ENCODE measurements around the gene PACSIN1. TPM values are rescaled to one million over a fixed set of nuclear protein-coding genes. Genes with fewer than 3 reads are reported as not detected.

PACSIN1 gene
- total RNA-seq, 1 donor from 2014 or later: 3.4 TPM

GRCh38 chr6:34487536-34487935 is 21.7 kb downstream of the PACSIN1 start:
- no peaks in the 10 kb centered on the region for H3K27me3 Mint-ChIP-seq
- peaks cover 11% of the 10 kb centered on the region for H3K4me1 Mint-ChIP-seq (ENCODE audit: unreplicated experiment)
- H3K4me3 Mint-ChIP-seq: no peak overlapping the region
- no peak for DNase-seq (ENCODE audit: extremely low spot score, unreplicated experiment)
- no peak for TF ChIP-seq CTCF (conservative IDR thresholded peaks at IDR 0.05)
- no peaks in the 10 kb centered on the region for H3K9me3 Mint-ChIP-seq
- no peaks in the 10 kb centered on the region for H3K36me3 Mint-ChIP-seq
- H3K27ac Mint-ChIP-seq: no peak overlapping the region

DNA sequence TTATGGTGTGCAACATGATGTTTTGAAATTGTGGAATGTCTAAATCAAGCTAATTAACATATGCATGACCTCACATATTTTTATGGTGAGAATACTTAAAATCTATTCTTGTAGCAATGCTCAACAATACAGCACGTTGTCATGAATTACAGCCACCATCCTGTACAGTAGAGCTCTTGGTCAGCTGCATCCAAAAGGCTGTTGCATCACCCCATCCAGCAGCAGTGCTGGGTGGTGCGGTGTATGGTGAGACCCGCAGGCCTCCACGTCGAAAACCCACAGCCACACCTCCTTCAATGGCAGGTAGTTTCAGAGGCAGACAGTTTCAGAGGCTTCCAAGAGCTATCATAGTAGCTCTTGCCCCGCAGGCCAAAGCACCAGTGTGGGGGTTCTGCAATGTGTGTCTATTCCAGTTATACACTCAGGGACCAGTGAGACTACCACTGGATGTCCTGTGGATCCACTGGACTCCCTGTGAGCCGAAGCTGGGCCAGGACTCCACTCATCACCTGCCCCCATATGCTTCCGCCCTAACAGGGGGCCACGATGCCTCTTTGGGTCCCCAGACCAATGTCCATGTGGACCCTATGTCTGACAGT is 23.4 kb downstream of the PACSIN1 start:
- Mint-ChIP-seq H3K9me3 (no peaks in the 10 kb centered on the region), H3K36me3 (no peaks in the 10 kb centered on the region), H3K27me3 (no peaks in the 10 kb centered on the region), H3K27ac (no peak overlapping the region), H3K4me1 (ENCODE audit: unreplicated experiment) (peaks cover 11% of the 10 kb centered on the region), H3K4me3 (no peak overlapping the region)
- TF ChIP-seq CTCF (conservative IDR thresholded peaks at IDR 0.05): no peak
- no peak for DNase-seq (ENCODE audit: extremely low spot score, unreplicated experiment)

GRCh38 chr6:34490390-34491090 is 24.7 kb downstream of the PACSIN1 start:
- no peak overlapping the region for H3K27ac Mint-ChIP-seq
- no peak for TF ChIP-seq CTCF (conservative IDR thresholded peaks at IDR 0.05)
- H3K4me1 Mint-ChIP-seq (ENCODE audit: unreplicated experiment): peaks cover 7% of the 10 kb centered on the region
- no peaks in the 10 kb centered on the region for H3K9me3 Mint-ChIP-seq
- H3K36me3 Mint-ChIP-seq: no peaks in the 10 kb centered on the region
- DNase-seq (ENCODE audit: extremely low spot score, unreplicated experiment): no peak
- no peaks in the 10 kb centered on the region for H3K27me3 Mint-ChIP-seq
- no peak overlapping the region for H3K4me3 Mint-ChIP-seq

- TF ChIP-seq CTCF (conservative IDR thresholded peaks at IDR 0.05): no peak
- no peaks in the 10 kb centered on the region for H3K27me3 Mint-ChIP-seq
- H3K4me3 Mint-ChIP-seq: no peak overlapping the region
- no peak for DNase-seq (ENCODE audit: extremely low spot score, unreplicated experiment)
- H3K9me3 Mint-ChIP-seq: no peaks in the 10 kb centered on the region
- peaks cover 5% of the 10 kb centered on the region for H3K4me1 Mint-ChIP-seq (ENCODE audit: unreplicated experiment)
- no peaks in the 10 kb centered on the region for H3K36me3 Mint-ChIP-seq
- no peak overlapping the region for H3K27ac Mint-ChIP-seq
These were observed 25.2 kb downstream of the PACSIN1 start for GRCh38 chr6:34491091-34491430.

- Mint-ChIP-seq H3K9me3 (no peaks in the 10 kb centered on the region), H3K36me3 (no peaks in the 10 kb centered on the region), H3K4me1 (ENCODE audit: unreplicated experiment) (peaks cover 5% of the 10 kb centered on the region), H3K27ac (no peak overlapping the region), H3K4me3 (no peak overlapping the region), H3K27me3 (no peaks in the 10 kb centered on the region)
- no peak for TF ChIP-seq CTCF (conservative IDR thresholded peaks at IDR 0.05)
- no peak for DNase-seq (ENCODE audit: extremely low spot score, unreplicated experiment)
These were observed 27.5 kb downstream of the PACSIN1 start for GRCh38 chr6:34493344-34493743.
